GM12891 (cell line): ENCODE data around the gene OBP2B.

Source experiments
- POLR2A ChIP-seq: IDR thresholded peaks from 2 replicates; pipeline ENCODE4 v1.6.1; 2011; ENCODE audit warnings: low read depth, low read length, control low read depth
- POLR2AphosphoS5 ChIP-seq: IDR thresholded peaks from 2 replicates; pipeline ENCODE4 v1.6.1; 2011; ENCODE audit warnings: low read depth, low read length, control low read depth
- SPI1 ChIP-seq: IDR thresholded peaks from 2 replicates; pipeline ENCODE4 v1.6.1; 2011; ENCODE audit warnings: low read depth, low read length, control low read depth
- TAF1 ChIP-seq: IDR thresholded peaks from 2 replicates; pipeline ENCODE4 v1.6.1; 2011; ENCODE audit warnings: low read depth, low read length, control low read depth

DNA sequence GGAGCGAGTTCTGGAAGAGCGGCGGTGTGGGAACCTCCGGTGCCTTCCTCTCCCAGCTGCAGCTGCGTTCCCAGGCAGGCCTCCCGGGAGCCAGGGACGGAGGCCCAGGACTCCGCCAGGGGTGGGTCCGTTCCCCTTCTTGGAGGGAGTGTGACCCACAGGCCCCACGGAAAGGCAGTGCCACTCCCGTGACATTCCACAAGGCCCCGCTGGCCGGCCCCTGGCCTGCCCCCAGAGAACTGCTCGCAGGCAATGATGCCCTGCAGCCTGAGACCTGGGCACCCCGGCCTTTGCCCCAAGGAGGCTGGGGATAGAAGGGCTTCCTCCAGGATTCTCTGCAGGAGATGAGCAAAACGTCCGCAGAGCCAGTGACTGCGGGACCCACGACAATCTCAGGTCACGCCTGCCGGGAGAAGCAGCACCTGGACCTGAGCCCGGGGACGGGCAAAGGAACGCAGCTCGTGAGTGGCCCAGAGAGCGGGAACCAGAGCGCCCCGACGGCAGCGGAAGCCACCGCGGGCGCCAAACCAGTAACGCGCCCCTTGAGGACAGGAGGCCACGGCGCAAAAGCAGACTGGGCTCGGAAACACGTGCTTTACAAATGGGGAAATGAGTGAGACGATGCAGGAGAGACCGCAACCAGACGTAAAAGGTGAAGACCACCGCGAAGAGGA lies 9.3 kb downstream of the OBP2B start:
- no peak for TF ChIP-seq POLR2A
- TF ChIP-seq TAF1: no peak
- no peak for TF ChIP-seq POLR2AphosphoS5
- TF ChIP-seq SPI1: no peak
